ENCODE results near the gene DLG3. TPM values are rescaled to one million over a fixed set of nuclear protein-coding genes. Genes with fewer than 3 reads are reported as not detected.

The DLG3 gene
- total and polyA plus RNA-seq, 2 donors from 2014 or later, result 14.2 to 38.3 TPM

- no peak for DNase-seq
- no peaks in the 10 kb centered on the region for H3K4me1 ChIP-seq (ENCODE audit: control insufficient read depth in 2 of 3, insufficient read depth in 2 of 3, low read depth in 1 of 3, low read length in 3 of 3)
- TF ChIP-seq CTCF (IDR thresholded peaks at IDR 0.05; ENCODE audit: borderline replicate concordance, extremely low read depth, insufficient read depth), result no peak
- no peak overlapping the region for H3K9ac ChIP-seq (ENCODE audit: low read length in 3 of 3)
- H3K36me3 ChIP-seq (ENCODE audit: control insufficient read depth in 2 of 3, insufficient read depth in 3 of 3, low read length in 3 of 3), result no peaks in the 10 kb centered on the region
- H3K27ac ChIP-seq (ENCODE audit: low read depth in 2 of 2, low read length in 2 of 2), result no peak overlapping the region
- no peak for FAIRE-seq
- H3K4me3 ChIP-seq (ENCODE audit: low read length in 3 of 3), result no peak overlapping the region
- intact Hi-C loops (cut with DNase I), result no loop called here
- H3K27me3 ChIP-seq (ENCODE audit: control insufficient read depth, insufficient read depth, low read length), result peaks cover 2% of the 10 kb centered on the region
- H3K9me3 ChIP-seq (ENCODE audit: control insufficient read depth in 2 of 3, insufficient read depth in 1 of 3, low read length in 3 of 3), result no peaks in the 10 kb centered on the region
Measured at GRCh38 chrX:70424801-70425200, 19.8 kb upstream of the DLG3 start.

- TF ChIP-seq CTCF (IDR thresholded peaks at IDR 0.05; ENCODE audit: borderline replicate concordance, extremely low read depth, insufficient read depth), result no peak
- intact Hi-C loops (cut with DNase I), result no loop called here
- FAIRE-seq (no peak), DNase-seq (no peak)
- Histone ChIP-seq H3K36me3 (ENCODE audit: control insufficient read depth in 2 of 3, insufficient read depth in 3 of 3, low read length in 3 of 3) (no peaks in the 10 kb centered on the region), H3K27ac (ENCODE audit: low read depth in 2 of 2, low read length in 2 of 2) (no peak overlapping the region), H3K9ac (ENCODE audit: low read length in 3 of 3) (no peak overlapping the region), H3K4me3 (ENCODE audit: low read length in 3 of 3) (no peak overlapping the region), H3K9me3 (ENCODE audit: control insufficient read depth in 2 of 3, insufficient read depth in 1 of 3, low read length in 3 of 3) (no peaks in the 10 kb centered on the region), H3K27me3 (ENCODE audit: control insufficient read depth, insufficient read depth, low read length) (peaks cover 2% of the 10 kb centered on the region), H3K4me1 (ENCODE audit: control insufficient read depth in 2 of 3, insufficient read depth in 2 of 3, low read depth in 1 of 3, low read length in 3 of 3) (no peaks in the 10 kb centered on the region)
Measured at GRCh38 chrX:70426286-70427278, 18.1 kb upstream of the DLG3 start.

- no peaks in the 10 kb centered on the region for H3K9me3 ChIP-seq (ENCODE audit: control insufficient read depth in 2 of 3, insufficient read depth in 1 of 3, low read length in 3 of 3)
- DNase-seq, result no peak
- intact Hi-C loops (cut with DNase I), result no loop called here
- no peak for FAIRE-seq
- no peak for TF ChIP-seq CTCF (IDR thresholded peaks at IDR 0.05; ENCODE audit: borderline replicate concordance, extremely low read depth, insufficient read depth)
- H3K27me3 ChIP-seq (ENCODE audit: control insufficient read depth, insufficient read depth, low read length), result peaks cover 2% of the 10 kb centered on the region
- H3K27ac ChIP-seq (ENCODE audit: low read depth in 2 of 2, low read length in 2 of 2), result no peak overlapping the region
- H3K4me3 ChIP-seq (ENCODE audit: low read length in 3 of 3), result no peak overlapping the region
- no peaks in the 10 kb centered on the region for H3K36me3 ChIP-seq (ENCODE audit: control insufficient read depth in 2 of 3, insufficient read depth in 3 of 3, low read length in 3 of 3)
- no peak overlapping the region for H3K9ac ChIP-seq (ENCODE audit: low read length in 3 of 3)
- H3K4me1 ChIP-seq (ENCODE audit: control insufficient read depth in 2 of 3, insufficient read depth in 2 of 3, low read depth in 1 of 3, low read length in 3 of 3), result no peaks in the 10 kb centered on the region
Measured at GRCh38 chrX:70427365-70427764, 17.3 kb upstream of the DLG3 start.

All from kidney (tissue), 14 donors.